Activated naive CD4-positive, alpha-beta T cell treated with Interleukin-2 at 50 U/mL for 16 hours (primary cell): Measurements from ENCODE around the gene LILRA2.
"Not testable (repeated sequence)": the region's sequence is repeated elsewhere in the genome, so short reads cannot be mapped to it uniquely, and the experiment has no call there.

Experiments
- DNase-seq: peaks from one replicate; pipeline ENCODE4 v3.0.0-alpha.2; 2020

Gene LILRA2

DNA sequence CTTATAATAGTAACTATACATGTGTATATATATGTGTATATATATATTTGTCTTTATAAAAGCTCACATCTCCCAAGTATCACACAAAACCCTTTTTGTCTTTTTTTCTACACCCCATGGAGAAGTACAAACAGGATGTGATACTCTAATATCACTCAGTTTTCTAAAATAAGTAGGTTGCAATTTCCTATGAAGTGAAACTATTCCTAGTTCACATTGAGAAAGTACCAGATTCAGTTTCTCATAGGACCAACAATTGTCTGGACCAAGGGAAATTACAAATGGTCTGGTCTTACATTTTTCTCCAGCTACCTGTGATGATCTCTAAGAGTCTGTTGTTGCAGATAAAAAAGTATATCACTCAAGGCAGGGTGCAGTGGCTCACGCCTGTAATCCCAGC, 38.8 kb downstream of the LILRA2 start:
- no peak for DNase-seq

DNA sequence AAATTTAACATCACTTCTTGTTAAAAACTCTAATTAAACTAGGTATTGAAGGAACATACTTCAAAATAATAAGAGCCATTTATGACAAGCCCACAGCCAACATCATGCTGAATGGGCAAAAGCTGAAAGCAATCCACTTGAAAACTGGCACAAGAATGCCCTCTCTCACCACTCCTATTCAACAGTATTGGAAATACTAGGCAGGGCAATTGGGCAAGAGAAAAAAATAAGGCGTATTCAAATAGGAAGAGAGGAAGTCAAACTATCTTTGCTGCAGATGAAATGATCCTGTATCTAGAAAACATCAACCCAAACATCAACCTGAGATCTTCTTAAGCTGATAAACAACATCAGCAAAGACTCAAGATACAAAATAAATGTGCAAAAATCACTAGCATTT, 41.1 kb downstream of the LILRA2 start:
- DNase-seq: no peak

DNA sequence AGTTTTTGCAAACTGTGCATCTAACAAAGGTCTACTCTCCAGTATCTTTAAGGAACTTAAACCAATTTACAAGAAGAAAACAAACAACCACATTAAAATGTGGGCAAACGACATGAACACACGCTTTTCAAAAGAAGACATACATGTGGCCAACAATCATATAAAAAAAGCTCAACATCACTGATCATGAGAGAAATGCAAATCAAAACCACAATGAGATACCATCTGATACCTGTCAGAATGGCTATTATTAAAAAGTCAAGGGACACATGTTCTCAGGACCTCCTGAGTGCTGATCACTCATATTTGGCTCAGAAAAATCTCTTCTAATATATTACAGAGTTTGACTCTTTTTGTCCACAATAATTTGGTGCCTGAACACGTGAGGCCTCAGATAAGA, 42.5 kb downstream of the LILRA2 start:
- DNase-seq: no peak

DNA sequence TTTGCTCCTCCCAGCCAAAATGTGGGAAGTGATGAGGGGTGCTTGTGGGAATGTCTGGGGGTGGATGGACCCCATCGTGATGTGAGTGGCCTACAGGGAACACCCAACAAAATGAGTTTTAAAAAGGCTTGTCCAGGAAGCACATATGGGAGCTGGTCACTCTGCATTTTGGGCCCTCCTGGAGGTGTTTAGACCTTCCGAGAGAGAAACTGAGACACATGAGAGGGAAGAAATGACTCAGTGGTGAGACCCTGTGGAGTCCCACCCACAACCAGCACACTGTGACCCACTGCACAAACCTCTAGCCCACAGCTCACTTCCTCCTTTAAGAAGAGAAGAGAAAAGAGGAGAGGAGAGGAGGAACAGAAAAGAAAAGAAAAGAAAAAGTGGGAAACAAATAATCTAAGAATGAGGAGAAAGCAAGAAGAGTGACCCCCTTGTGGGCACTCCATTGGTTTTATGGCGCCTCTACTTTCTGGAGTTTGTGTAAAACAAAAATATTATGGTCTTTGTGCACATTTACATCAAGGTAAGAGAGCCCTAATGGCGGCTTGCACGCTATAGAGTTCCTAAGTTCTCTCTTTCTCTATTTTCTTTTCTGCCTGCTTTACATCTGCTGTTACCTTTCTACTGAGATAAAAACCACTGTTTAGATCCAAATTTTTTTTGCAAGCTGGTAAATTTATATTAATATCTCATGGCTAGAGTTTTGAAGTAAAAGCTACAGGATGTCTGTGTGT, 43.4 kb downstream of the LILRA2 start:
- no peak for DNase-seq

DNA sequence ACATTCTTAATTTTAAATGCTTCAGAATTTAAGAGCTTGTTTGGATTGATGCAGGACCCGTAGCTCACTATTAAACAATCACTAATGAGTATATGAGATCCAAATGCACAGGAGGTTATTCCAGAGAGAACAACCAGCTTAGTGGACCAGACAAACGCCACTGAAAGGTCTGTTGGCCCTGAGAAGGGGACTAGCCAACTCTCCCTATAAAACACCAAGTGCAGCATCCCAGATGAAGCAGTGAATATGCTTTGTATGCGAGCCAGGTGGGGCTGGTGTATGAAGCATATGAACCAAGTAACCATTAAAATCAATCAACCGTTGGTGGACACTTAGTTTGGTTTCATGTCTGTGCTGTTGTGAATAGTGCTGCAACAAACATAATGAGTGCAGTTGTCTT, 46.9 kb downstream of the LILRA2 start:
- DNase-seq: no peak

DNA sequence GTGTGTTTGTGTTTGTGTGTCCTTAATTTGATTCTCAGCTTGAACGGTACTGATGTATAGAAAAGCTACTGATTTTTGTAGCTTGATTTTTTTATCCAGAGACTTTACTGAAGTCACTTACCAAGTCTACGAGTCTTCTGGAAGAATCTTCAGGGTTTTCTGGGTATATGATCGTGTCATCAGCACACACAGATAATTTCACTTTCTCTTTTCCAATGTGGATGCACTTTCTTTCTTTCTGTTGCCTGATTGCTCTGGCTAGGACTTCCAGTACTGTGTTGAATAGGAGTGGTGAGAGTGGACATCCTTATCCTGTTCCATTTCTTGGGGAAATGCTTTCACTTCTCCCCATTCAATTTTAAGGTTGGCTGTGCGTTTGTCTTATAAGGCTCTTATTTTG, 48.8 kb downstream of the LILRA2 start:
- DNase-seq: no peak

DNA sequence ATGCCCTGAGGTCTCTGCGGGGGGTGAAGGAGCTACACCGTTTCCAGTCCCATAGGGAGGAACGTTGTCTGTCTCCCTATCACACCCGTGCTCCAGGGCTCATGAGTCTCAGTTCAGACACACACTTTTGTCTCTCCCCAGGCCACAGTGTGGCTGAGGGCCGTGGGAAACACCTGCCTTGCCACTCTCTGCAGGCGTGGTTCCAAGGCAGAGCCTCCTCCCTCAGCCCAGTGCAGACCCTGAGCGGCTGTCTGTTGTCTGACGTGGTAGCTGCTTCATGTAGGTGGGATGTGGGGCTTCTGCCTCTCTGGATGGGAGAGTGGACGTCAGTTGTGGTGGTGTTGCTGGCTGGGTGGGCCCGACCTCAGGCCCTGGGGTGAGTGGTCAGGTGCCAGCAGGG, 50.6 kb downstream of the LILRA2 start:
- DNase-seq: not testable (repeated sequence)

DNA sequence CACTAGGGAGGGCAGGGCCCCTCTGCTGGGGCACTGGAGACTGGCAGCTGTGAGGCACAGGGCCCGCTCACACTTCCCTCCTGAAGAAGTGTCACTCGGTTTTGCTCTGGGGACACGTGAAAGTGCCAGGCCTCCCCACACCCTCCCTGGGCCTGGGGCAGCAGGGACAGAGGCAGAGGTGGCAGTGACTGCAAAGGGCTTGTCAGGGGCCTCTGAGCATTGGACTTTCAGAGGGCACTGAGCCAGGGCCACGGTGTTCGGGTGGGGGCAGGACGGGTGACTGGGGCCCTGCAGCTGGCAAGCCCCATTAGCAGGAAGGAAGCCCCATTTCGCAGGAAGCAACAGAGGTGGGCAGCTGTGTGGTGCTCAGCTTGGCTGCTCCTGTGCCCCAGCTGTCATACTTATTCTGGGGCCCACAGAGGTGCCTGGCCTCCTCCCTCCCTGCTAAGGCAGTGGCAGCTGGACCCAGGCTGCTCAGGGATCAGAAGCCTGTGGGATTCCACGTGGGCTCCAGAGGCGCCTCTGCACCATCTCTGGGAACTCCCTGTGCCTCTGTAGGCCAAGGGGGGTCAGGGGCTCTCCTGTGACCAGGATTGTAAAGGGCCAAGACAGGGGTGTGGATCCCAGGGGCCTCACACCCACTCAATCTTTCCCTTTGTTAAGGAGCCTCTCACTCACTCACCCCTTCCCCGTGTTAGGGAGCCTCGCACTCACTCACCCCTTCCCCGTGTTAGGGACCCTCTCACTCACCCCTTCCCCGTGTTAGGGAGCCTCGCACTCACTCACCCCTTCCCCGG, 51.5 kb downstream of the LILRA2 start:
- not testable (repeated sequence) for DNase-seq

DNA sequence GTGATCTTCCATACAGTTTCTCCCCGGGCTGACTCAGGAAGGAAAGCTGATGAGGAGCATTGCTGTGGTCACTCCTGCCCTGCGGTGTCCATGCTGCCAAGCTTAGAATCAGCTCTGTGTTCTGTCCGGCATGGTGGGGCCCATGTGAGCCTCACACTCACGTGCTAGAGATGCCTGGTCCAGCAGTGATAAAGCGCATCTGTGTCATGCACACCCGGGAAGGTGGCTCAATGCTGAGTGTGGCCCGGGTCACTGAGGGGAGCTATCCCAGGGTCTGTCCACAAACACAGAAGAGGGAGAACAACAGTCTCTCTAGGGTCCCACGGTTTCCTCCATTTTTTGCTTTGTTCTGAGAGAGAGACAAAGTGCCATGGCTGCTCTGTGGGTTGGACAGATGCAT, 53.2 kb downstream of the LILRA2 start:
- no peak for DNase-seq

DNA sequence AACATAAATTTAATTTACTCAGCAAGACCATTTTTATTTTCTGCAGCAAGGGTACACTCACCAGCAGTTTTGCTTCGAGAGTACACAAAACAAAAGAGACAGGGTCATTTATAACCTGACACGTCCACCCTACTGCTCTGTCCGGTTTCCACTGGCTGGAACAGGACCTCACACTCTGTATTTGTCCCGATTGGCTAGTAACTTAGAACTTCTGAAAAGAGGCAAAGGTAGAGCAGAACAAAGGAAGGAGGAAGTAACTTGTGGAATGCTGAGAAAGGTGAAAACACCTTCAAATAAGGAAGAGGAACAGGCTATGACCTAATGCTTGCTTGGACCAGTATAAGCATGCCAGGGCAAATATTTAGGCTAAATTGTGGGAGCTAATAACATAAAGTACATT, 54.3 kb downstream of the LILRA2 start:
- not testable (repeated sequence) for DNase-seq

DNA sequence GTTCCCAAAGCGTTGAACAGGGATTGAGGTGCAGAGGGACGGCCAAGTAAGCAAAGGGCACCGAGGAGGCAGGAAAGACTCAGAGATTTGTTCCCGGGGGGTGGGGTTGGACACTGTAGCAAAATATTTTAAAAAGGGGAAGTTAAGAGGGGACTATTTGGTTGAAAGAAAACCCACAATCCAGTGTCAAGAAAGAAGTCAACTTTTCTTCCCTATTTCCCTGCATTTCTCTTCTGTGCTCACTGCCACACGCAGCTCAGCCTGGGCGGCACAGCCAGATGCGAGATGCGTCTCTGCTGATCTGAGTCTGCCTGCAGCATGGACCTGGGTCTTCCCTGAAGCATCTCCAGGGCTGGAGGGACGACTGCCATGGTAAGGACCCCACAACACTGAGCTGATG, 56.7 kb downstream of the LILRA2 start, which contains the start of gene LILRB1:
Gene LILRB1 (plus strand): TSS at position 223 of the 400 bp plus-strand sequence. CDS start 590 bp downstream, outside the sequence.
- DNase-seq: not testable (repeated sequence)

DNA sequence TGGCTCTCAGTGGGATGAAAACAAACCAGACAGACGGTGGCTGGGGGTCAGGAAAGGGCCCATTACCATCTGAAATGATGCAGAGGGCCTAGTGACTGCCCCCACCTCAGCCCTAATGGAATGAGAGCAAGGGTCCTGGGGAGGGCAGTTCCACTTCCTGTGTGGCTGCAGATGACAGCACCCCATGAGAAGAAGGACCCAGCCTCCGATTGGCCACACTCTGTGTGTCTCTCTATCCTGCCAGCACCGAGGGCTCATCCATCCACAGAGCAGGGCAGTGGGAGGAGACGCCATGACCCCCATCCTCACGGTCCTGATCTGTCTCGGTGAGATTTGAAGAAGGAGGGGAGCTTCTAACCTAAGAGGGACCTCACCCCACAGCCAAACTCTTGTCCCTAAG, 57.2 kb downstream of the LILRA2 start:
- no peak for DNase-seq

DNA sequence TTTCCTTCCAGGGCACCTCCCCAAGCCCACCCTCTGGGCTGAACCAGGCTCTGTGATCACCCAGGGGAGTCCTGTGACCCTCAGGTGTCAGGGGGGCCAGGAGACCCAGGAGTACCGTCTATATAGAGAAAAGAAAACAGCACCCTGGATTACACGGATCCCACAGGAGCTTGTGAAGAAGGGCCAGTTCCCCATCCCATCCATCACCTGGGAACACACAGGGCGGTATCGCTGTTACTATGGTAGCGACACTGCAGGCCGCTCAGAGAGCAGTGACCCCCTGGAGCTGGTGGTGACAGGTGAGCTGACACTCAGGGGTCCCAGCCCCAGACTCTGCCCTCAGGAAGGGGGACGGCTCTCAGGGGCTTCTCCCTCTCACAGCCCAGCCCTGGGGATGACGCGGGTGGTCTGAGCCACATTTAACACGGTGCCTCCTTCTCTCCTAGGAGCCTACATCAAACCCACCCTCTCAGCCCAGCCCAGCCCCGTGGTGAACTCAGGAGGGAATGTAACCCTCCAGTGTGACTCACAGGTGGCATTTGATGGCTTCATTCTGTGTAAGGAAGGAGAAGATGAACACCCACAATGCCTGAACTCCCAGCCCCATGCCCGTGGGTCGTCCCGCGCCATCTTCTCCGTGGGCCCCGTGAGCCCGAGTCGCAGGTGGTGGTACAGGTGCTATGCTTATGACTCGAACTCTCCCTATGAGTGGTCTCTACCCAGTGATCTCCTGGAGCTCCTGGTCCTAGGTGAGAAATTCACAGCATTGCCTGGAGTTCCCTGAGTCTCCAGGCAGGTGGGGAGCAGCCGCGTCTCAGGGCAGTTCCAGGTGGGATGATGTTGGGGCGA, 58.1 kb downstream of the LILRA2 start:
- not testable (repeated sequence) for DNase-seq

DNA sequence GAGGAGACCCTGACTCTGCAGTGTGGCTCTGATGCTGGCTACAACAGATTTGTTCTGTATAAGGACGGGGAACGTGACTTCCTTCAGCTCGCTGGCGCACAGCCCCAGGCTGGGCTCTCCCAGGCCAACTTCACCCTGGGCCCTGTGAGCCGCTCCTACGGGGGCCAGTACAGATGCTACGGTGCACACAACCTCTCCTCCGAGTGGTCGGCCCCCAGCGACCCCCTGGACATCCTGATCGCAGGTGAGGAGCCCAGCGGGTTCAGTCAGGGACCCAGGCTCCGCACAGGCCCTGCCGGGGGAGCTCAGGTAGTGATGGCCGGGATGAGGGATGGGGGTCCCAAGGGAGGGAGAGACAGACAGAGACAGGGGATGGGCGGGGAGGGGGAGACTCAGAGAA, 58.9 kb downstream of the LILRA2 start:
- not testable (repeated sequence) for DNase-seq

DNA sequence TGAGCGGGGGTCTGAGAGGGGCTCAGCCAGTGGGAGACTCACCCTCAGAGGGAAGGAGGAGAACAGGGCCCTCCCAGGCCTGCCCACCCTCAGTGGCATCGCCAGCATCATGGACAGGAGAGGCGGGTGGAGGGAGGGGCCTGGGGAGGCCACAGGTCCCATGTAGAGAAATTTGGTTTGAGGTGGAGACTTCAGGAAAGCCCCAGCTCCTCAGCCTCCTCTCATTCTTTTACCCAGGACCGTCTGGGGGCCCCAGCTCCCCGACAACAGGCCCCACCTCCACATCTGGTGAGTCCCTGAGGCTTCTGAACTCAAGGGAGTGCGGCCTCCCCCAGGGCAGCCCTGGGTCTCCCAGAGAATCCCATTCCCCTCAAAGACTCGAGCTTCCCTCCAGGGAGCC, 59.8 kb downstream of the LILRA2 start:
- no peak for DNase-seq

DNA sequence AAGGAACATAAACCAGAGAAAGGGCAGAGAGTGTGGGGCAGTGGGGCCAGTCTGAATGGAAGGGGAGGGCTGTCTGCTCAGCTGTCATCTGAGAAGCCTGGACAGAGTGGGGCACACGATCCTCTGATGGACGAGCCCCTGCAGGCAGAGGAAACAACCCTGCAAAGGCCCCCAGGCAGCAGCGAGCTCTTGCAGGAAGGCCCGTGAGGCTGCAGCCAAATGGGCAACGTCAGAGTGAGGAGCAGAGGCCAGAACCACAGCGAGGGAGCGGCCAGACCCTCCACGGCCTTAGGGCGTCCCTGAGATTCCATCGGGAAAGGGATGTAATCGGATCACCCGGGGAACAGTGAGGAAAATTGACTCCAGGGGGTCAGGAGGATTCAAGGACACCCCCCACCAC, 62.5 kb downstream of the LILRA2 start:
- DNase-seq: not testable (repeated sequence)

DNA sequence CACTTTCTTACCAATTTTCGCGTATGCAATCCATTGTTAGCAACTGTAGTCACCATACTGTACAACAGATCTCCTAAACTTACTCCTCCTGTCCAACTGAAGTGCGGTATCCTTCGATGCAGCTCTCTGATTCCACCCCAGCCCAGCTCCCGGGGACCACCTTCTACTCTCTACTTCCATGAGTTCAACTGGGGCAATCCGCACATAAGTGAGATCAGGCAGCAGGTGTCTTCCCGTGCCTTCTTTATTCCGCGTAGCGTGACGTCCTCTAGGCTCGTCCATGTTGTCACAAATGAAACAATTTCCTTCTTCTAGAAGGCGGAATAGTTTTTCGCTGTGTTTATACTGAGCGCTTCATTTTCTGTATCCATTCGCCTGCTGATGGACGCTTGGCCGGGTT, 65.1 kb downstream of the LILRA2 start:
- no peak for DNase-seq
